ENCODE results near the gene TYR.
A peak's percentile ranks its signal among the peaks of the same experiment; 100 is the strongest.
"Not testable (repeated sequence)": the region's sequence is repeated elsewhere in the genome, so short reads cannot be mapped to it uniquely, and the experiment has no call there.

Gene TYR

GRCh38 chr11:89272540-89273088 lies 94.9 kb downstream of the TYR start:
- not testable (repeated sequence) for DNase-seq

DNA sequence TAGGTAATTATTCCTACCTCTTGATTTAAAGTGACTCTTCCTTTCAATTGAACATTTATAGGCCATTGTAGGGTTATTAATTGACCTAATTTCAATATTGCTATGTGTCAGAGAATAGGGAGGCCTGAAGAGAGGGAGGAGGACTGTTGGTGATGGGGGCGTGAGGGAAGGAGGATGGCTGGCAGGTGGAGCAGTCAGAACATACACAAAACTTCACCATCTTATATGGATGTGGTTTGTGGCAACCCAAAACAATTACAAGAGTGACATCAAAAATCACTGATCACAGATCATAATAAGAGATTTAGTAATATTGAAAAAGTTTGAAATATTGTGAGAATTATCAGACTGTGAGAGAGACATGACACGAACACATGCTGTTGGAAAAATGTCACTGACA lies 95.5 kb downstream of the TYR start:
- not testable (repeated sequence) for DNase-seq

DNA sequence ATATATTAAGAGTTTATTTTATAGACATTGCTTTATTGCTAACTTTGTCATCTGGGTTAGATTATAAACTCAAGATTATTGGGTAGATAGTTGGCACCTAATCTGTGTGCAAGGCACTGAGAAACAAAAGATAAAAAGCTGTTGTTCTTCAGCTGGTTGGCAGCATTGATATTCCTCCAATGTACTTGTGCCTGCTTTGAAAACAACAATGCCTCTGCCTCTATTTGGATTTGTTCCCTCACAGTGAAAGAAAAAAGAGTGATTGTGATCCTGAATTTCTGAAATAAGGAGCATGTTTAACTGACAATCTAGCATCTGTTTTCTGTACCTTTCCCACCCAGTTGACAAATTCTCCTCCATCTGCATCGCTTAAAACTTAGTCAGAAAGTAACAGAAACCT lies 98.3 kb downstream of the TYR start:
- DNase-seq, result no peak

DNA sequence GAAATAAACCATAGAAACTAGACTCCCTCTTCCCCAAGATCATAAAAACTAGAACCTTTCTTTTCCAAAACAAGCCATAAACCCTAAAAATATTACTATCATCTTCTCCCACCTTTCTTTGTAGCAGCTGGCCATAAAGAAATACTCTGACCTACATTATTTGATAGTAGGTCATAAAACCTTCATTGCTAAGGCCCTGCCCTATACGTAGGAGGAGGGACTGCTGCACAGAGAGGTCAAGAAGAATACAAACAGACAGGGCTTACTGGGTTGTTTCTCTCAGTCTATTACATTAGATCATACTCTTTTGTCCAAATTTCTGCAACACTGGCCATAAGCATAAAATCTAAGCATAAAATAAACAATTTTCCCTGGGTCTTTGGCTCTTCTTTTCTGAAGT lies 101.5 kb downstream of the TYR start:
- DNase-seq, result no peak

GRCh38 chr11:89281032-89281677 lies 103.5 kb downstream of the TYR start:
- DNase-seq, result not testable (repeated sequence)

DNA sequence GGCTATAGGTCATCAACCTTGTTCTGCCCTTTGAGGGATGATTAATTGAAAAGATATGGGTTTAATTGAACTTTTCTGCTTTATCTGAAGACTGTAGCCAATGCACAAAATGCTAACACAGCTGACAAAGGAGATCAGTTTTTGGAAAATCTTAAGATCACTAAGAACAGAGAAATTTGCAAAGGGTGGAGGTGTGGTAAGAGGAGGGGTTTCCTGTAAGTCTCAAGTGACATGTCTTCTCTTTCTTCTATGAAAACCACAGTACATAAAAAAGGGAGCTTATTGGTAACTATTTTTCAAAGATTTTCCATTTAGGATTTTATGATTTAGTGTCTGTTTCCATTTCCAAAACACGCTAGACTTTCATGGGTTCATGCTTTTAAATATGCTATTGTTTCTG lies 108.9 kb downstream of the TYR start:
- not testable (repeated sequence) for DNase-seq

DNA sequence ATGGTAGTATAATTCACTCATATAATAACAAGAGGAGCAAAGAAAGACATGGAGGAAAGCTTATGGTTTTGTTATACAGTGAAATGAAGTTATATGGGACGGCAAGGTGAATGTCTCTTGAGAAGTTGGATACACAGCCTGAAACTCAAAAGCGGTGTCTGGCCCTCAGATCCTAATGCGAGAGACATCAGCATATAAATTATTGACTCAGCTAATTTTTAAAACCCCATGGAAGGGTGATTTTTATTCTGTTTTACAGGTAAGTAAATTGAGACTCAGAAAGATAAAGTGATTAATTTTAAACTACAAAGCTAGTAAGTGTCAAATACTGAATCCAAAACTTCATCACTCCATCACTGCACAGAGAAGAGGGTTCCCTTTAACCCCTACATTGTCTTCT lies 110.3 kb downstream of the TYR start:
- DNase-seq, result not testable (repeated sequence)

GRCh38 chr11:89293965-89294679 lies 116.4 kb downstream of the TYR start:
- no peak for DNase-seq

- DNase-seq, result not testable (repeated sequence)
Measured at GRCh38 chr11:89295023-89295422, 117.3 kb downstream of the TYR start.

GRCh38 chr11:89303029-89303428 lies 125.4 kb downstream of the TYR start:
- not testable (repeated sequence) for DNase-seq

- DNase-seq, result not testable (repeated sequence)
Measured at GRCh38 chr11:89308272-89308671, 130.6 kb downstream of the TYR start.

- DNase-seq, result not testable (repeated sequence)
Measured at GRCh38 chr11:89309321-89309985, 131.8 kb downstream of the TYR start.

DNA sequence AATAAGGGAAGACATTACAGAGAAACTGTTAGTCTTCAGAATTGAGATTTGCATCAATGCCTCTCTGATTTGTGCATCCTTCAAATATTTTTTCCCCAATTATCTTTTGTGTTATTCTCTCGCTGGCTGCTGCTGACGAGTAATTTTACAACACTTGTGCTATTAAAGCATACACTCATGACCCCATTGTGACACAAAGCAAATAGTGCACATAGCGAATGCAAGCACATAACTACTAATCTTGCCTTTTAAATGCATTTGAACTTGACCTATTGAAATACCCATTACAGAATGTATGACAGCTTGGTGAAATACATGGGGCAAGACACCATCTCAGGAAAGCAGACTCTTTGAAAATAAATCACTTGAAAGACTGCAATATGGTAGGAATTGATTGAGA lies 132.9 kb downstream of the TYR start:
- not testable (repeated sequence) for DNase-seq

DNA sequence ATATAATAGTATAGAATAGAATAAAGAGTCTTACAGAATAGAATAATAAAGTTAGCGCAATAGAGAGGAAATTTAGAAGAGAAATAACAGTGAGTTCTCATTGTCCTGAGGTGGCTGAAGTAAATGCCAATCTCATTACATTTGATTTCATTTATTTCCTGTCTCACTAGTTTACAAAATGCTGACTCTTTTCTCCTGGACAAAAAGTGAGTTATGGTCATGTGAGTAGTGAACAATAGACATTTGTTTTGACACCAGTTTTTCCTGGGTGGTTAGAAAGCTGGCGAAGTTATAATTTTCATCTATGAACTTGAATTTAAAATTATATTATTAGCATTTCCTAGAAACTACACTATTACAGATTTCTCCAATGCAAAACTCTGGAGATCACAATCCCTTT lies 143.7 kb downstream of the TYR start:
- DNase-seq, result no peak

DNA sequence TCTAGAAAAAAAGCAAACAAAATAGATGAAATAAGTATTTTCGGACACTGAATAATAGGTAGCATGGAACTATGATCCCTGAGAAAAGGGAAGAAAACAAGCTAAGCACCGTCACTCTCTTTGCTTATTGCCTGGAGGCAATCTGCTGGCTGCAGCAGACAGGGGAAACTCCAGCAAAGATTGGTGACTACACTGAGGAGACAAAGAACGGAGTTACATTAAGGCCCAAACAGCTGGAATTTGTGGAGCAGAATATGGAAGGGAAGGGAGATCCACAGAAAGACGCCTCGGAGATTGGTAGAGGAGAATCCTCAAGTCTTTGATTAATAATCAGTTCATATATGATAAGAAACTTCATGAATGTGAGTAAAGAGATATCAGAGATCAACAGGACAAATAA lies 150.2 kb downstream of the TYR start:
- no peak for DNase-seq

GRCh38 chr11:89331940-89332339 lies 154.3 kb downstream of the TYR start:
- DNase-seq, result not testable (repeated sequence)

DNA sequence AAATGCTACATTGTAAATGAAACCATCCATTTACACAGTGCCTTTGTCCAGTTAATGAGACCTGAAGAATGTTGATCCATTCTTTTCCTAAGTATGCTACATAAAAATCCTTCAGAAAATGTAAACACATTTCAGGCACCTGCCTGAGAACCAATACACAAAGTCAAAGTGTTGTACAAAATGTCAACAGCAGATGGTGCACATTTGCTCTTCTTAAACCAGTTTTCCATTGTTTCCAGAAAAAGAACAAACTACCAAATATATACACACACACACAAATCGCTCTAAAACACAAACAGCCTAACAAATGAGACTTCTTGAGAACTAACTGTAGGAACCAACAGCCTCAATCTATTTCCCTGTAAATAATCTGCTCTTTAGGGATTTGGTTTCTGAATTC lies 156.0 kb downstream of the TYR start:
- DNase-seq, result peak in 1 of 2 experiments; percentile 1

DNA sequence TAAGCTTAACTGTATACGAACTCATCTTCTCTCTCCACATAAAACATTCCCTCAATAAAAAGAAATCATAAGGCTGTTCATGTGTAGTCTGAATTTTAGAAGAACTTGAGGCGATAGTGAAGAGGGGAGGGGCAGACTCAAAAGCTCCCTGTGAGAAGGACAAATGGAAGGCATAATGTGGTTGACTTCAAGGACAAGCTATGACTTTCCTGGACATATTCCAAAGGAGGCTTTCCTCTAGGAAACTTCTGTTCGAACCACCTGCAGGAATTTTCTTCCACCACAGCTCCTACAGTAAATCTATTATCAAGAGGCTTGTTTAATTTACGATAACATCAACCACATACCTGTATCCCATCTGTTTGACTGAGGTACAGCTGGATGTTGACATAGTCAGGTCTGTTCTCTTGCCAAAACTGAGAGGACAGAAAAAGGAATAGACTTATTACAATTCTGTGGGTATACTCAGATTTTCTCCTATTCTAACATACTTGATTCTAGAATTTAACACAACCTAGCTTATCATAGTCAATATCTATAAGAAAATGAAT lies 159.5 kb downstream of the TYR start:
- DNase-seq, result not testable (repeated sequence)

- not testable (repeated sequence) for DNase-seq
Measured at GRCh38 chr11:89338073-89338472, 160.4 kb downstream of the TYR start.

DNA sequence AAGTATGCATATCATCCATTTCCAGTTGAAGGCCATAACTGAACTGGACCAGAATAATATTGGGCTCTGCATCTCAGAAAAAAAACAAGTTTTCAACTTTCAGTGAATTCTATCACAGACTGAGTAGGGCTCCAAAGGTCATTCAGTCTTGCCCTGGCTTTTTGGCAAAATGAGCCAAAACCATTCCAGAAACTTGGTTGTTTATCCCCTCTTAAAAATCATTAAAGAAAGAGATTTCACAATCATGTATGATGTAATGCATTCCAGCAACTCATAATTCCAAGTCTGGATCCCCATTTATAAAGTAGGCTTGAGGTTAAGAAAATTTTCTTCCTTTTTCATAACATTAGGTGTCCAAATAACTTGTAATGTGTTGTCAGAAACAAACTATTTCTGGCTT lies 162.8 kb downstream of the TYR start:
- not testable (repeated sequence) for DNase-seq

- DNase-seq, result not testable (repeated sequence)
Measured at GRCh38 chr11:89342880-89343572, 165.4 kb downstream of the TYR start.

Measured in AML-193 (cell line).